K562 (cell line): Measurements from ENCODE around the gene MESP1. TPM values are rescaled to one million over a fixed set of nuclear protein-coding genes. Genes with fewer than 3 reads are reported as not detected.

Experiments used
- ATAC-seq: fragments of 200-7000 bp; cut with Tn5 transposase; 3 replicates; pipeline ENCODE4 v1.9.1; 2020; ENCODE audit warnings: moderate library complexity
- BruUV-seq: library from RNA; stranded (reverse); fragments of 400-500 nt; replicated peaks from 2 replicates; lab custom pipeline; 2021; lab: Mats Ljungman, UMichigan
- CTCF ChIA-PET: fragments of 300-600 bp; formaldehyde crosslinking; extraction: SDS; loops from one replicate; lab custom pipeline; 2021; ENCODE audit warnings: low intra/inter-chr PET ratio; lab: Yijun Ruan, JAX
- POLR2A ChIA-PET: fragments of 300-600, 350-650 bp; sonication (Branson Sonifier 250); formaldehyde crosslinking; extraction: SDS; loops from one replicate; lab custom pipeline; 2021; ENCODE audit warnings: antibody characterized with exemption, inconsistent platforms; lab: Yijun Ruan, JAX
- DNase-seq, 4 experiments: peaks; one replicate each; pipeline versions ENCODE4 v3.0.0 to v3.0.0-alpha.2; 2011 to 2018; ENCODE audit warnings: low spot score in 3 of 4, mixed read lengths in 3 of 4; ENCODE audit errors: extremely low read depth in 1 of 4
- FAIRE-seq: peaks from 2 replicates; lab custom pipeline; 2011; peaks lifted over from hg19 to GRCh38; lab: Jason Lieb, UNC
- H2AFZ ChIP-seq: 2 replicates; pipeline ENCODE4 v1.6.0; 2011; ENCODE audit warnings: low read depth, low read length, control low read depth, inconsistent platforms
- H3K27ac ChIP-seq: fragments of 200-600 bp; 3 replicates; pipeline ENCODE4 v1.8.0; 2011; ENCODE audit warnings: low read depth, mild to moderate bottlenecking, control low read depth, inconsistent platforms, low read length, moderate library complexity, mixed read lengths; ENCODE audit errors: extremely low read depth
- H3K27me3 ChIP-seq, 2 experiments: fragments of 300-600 bp in 1 of 2; 2 replicates in 1 of 2; 3 replicates in 1 of 2; pipeline versions ENCODE4 v1.6.0 to v1.8.0; 2011; ENCODE audit warnings: inconsistent platforms in 2 of 2, low read length in 2 of 2, mild to moderate bottlenecking in 1 of 2, mixed read lengths in 1 of 2, moderate library complexity in 1 of 2; ENCODE audit not compliant: control insufficient read depth in 2 of 2, insufficient read depth in 2 of 2
- H3K36me3 ChIP-seq: fragments of 300-600 bp; 3 replicates; pipeline ENCODE4 v1.8.0; 2011; ENCODE audit warnings: mild to moderate bottlenecking, low read length, inconsistent platforms; ENCODE audit not compliant: control insufficient read depth, insufficient read depth
- H3K4me1 ChIP-seq, 2 experiments: fragments of 200-600 bp in 1 of 2; replicated peaks in 1 of 2; 2 replicates in 1 of 2; 3 replicates in 1 of 2; pipeline versions ENCODE4 v1.5.1 to v1.8.0; 2011; ENCODE audit warnings: inconsistent platforms in 2 of 2, low read length in 2 of 2, mild to moderate bottlenecking in 1 of 2, mixed read lengths in 1 of 2, moderate library complexity in 1 of 2; ENCODE audit not compliant: control insufficient read depth in 2 of 2, insufficient read depth in 2 of 2
- H3K4me2 ChIP-seq: 2 replicates; pipeline ENCODE4 v1.6.1; 2011; ENCODE audit warnings: low read length, control low read depth, inconsistent platforms, mixed read lengths; ENCODE audit not compliant: insufficient read depth
- H3K4me3 ChIP-seq: fragments of 200-600 bp; sonication (generic), shearing (Covaris generic); 2 replicates; pipeline ENCODE4 v1.5.1; 2016; ENCODE audit warnings: control low read depth, inconsistent platforms
- H3K79me2 ChIP-seq: fragments of 200-600 bp; 3 replicates; pipeline ENCODE4 v1.8.0; 2011; ENCODE audit warnings: low read length, inconsistent platforms; ENCODE audit not compliant: control insufficient read depth, insufficient read depth
- H3K9ac ChIP-seq, 2 experiments: 2 replicates each; pipeline versions ENCODE4 v1.6.0 to v1.6.1; 2011; ENCODE audit warnings: low read depth in 2 of 2, low read length in 2 of 2, control low read depth in 1 of 2, inconsistent platforms in 1 of 2, mild to moderate bottlenecking in 1 of 2, mixed read lengths in 1 of 2; ENCODE audit not compliant: insufficient read depth in 1 of 2
- H3K9me1 ChIP-seq: one replicate; pipeline ENCODE4 v1.6.0; 2011; ENCODE audit warnings: inconsistent platforms, mild to moderate bottlenecking, low read length, moderate library complexity; ENCODE audit not compliant: control insufficient read depth, insufficient read depth
- H3K9me3 ChIP-seq: replicated peaks from 2 replicates; pipeline ENCODE4 v1.5.1; 2011; ENCODE audit warnings: low read depth, low read length, inconsistent platforms; ENCODE audit not compliant: control insufficient read depth, insufficient read depth
- H4K20me1 ChIP-seq: replicated peaks from 2 replicates; pipeline ENCODE4 v1.6.1; 2011; ENCODE audit warnings: low read length, inconsistent platforms, mixed read lengths; ENCODE audit not compliant: control insufficient read depth, insufficient read depth
- ARNT ChIP-seq, 2 experiments: fragments of 450-650 bp; IDR thresholded peaks; 2 replicates each; pipeline ENCODE4 v1.6.1; 2016; ENCODE audit warnings: mild to moderate bottlenecking in 1 of 2
- ASH1L ChIP-seq: fragments of 450-650 bp; IDR thresholded peaks from 2 replicates; pipeline ENCODE4 v1.6.1; 2018; ENCODE audit warnings: borderline replicate concordance, mild to moderate bottlenecking, low read depth; ENCODE audit not compliant: partially characterized antibody
- HDAC2 ChIP-seq: fragments of 450-650 bp; IDR thresholded peaks from 2 replicates; pipeline ENCODE4 v1.6.1; 2016; ENCODE audit warnings: mild to moderate bottlenecking
- HDAC6 ChIP-seq: IDR thresholded peaks from 2 replicates; pipeline ENCODE4 v1.6.1; 2012; ENCODE audit warnings: low read depth, mild to moderate bottlenecking, control low read depth, inconsistent platforms, low read length, moderate library complexity
- KAT8 ChIP-seq: fragments of 450-650 bp; IDR thresholded peaks from 2 replicates; pipeline ENCODE4 v1.6.1; 2016; ENCODE audit warnings: low read depth, mild to moderate bottlenecking
- MBD2 ChIP-seq: sonication (generic); IDR thresholded peaks from 2 replicates; pipeline ENCODE4 v1.6.1; 2016; ENCODE audit warnings: low read depth, borderline replicate concordance
- PRMT5 ChIP-seq: sonication (generic); formaldehyde crosslinking; IDR thresholded peaks from 2 replicates; pipeline ENCODE4 v1.5.0; 2020; ENCODE audit warnings: missing genetic modification reagents
- SMC3 ChIP-seq: conservative IDR thresholded peaks from 2 replicates; pipeline ENCODE4 v1.6.1; 2011; ENCODE audit warnings: low read depth, low read length, improper control_type of control experiment; ENCODE audit not compliant: insufficient read depth
- TEAD2 ChIP-seq: fragments of 450-650 bp; IDR thresholded peaks from 2 replicates; pipeline ENCODE4 v1.6.1; 2016; ENCODE audit warnings: missing genetic modification characterization, control low read depth, missing compliant biosample characterization
- ZBTB7A ChIP-seq: IDR thresholded peaks from 2 replicates; pipeline ENCODE4 v1.6.1; 2011; ENCODE audit warnings: low read depth, mild to moderate bottlenecking, low read length, moderate library complexity, borderline replicate concordance; ENCODE audit not compliant: control insufficient read depth
- ZFP1 ChIP-seq: fragments of 450-650 bp; formaldehyde crosslinking; IDR thresholded peaks from 2 replicates; pipeline ENCODE4 v1.4.0; 2020; ENCODE audit warnings: mild to moderate bottlenecking, mixed read lengths
- ZKSCAN3 ChIP-seq: fragments of 250-450 bp; sonication (Bioruptor Pico); IDR thresholded peaks from 2 replicates; pipeline ENCODE4 v1.4.0; 2020
- ZNF174 ChIP-seq: fragments of 250-450 bp; sonication (Bioruptor Pico); IDR thresholded peaks from 2 replicates; pipeline ENCODE4 v1.4.0; 2020; ENCODE audit warnings: mild to moderate bottlenecking
- ZNF232 ChIP-seq: sonication (generic); formaldehyde crosslinking; IDR thresholded peaks from 2 replicates; pipeline ENCODE4 v1.8.0; 2022; ENCODE audit warnings: mild to moderate bottlenecking, missing genetic modification reagents
- ZNF583 ChIP-seq: fragments of 250-450 bp; sonication (Bioruptor Pico); IDR thresholded peaks from 2 replicates; pipeline ENCODE4 v1.4.0; 2020
- ZNF79 ChIP-seq: fragments of 250-450 bp; sonication (Bioruptor Pico); IDR thresholded peaks from 2 replicates; pipeline ENCODE4 v1.4.0; 2020; ENCODE audit warnings: low read depth, mild to moderate bottlenecking, moderate library complexity
- WGBS: fragments of 100-300 bp; shearing (Covaris generic); methylation state at CpG from one replicate; pipeline ENCODE4 v1.1.6; 2016; ENCODE audit warnings: low coverage, mixed read lengths; ENCODE audit not compliant: insufficient coverage; ENCODE audit errors: missing lambda C conversion rate; 5-methylcytosine and 5-hydroxymethylcytosine counted together
- in situ Hi-C: fragments of 300-500 bp; cut with MboI; formaldehyde crosslinking; loops from 4 replicates; pipeline ENCODE4 v1.15.0; 2018; ENCODE audit warnings: inconsistent platforms, mixed read lengths
- intact Hi-C: fragments of 100-400 bp; cut with micrococcal nuclease; formaldehyde crosslinking; loops from 2 replicates; pipeline ENCODE4 v1.14.2; 2022
- polyA plus RNA-seq, 8 experiments: library from polyadenylated mRNA; depleted of rRNA in 4 of 8; stranded (reverse) in 5 of 8; unstranded in 3 of 8; fragments of >200 nt; fragmentation: Nextera tagmentation in 2 of 8; fragmentation: Illumina TruSeq in 1 of 8; extraction: Ambion mirVana in 2 of 8; extraction: Trizol in 1 of 8; gene quantifications; 2 replicates each; pipeline versions ENCODE4 v1.2.1 to v1.2.3, GENCODE V29; 2011 to 2014; ENCODE audit warnings: inconsistent platforms in 1 of 8, missing spikeins in 1 of 8
- total RNA-seq, 7 experiments: library from RNA; depleted of rRNA in 6 of 7; stranded (reverse); fragments of >200 nt in 6 of 7; fragmentation: Illumina TruSeq in 2 of 7; extraction: Trizol in 2 of 7; gene quantifications; 2 replicates each; pipeline versions ENCODE4 v1.2.1 to v1.2.3, GENCODE V29; 2011 to 2021; ENCODE audit warnings: low replicate concordance in 1 of 7
- TF ChIP-seq, protein P1 (sequence below): IDR thresholded peaks from 2 replicates; pipeline ENCODE4 v1.6.1; 2011; ENCODE audit warnings: borderline replicate concordance, low read depth, mild to moderate bottlenecking, moderate library complexity, low read length; ENCODE audit not compliant: insufficient read depth, poor library complexity, severe bottlenecking
- TF ChIP-seq, protein P2 (sequence below): fragments of 250-450 bp; sonication (Bioruptor Pico); IDR thresholded peaks from 2 replicates; pipeline ENCODE4 v1.5.0; 2022; ENCODE audit warnings: mild to moderate bottlenecking

Gene MESP1
- total and polyA plus RNA-seq, 9 of the 15 experiments (the other 6 are each of a cell fraction or from before 2014, with no cell fraction given) = 0.14 to 1.1 (median 0.36) TPM; not detected in 4

- H3K4me3 ChIP-seq = no peak overlapping the region
- in situ Hi-C loops (no loop called here), intact Hi-C loops (loop anchor here (5.0 kb wide), 2 partner anchors 60 to 130 kb away; partner anchors contain the start of gene AP3S2)
- no peak overlapping the region for H2AFZ ChIP-seq
- BruUV-seq = no TSS peak
- no peak for FAIRE-seq
- H3K4me2 ChIP-seq = no peak overlapping the region
- no peak overlapping the region for H3K27ac ChIP-seq
- H3K79me2 ChIP-seq = no peaks in the 10 kb centered on the region
- WGBS = 68% methylated on average over 5 of the region's 5 CpGs
- CTCF ChIA-PET = interaction anchor here (3.6 kb wide), 1 partner anchor 113 kb away, joined by 28 read pairs; no protein-coding TSS in a partner anchor
- H3K9me3 ChIP-seq = no peaks in the 10 kb centered on the region
- H3K36me3 ChIP-seq = no peaks in the 10 kb centered on the region
- no peaks in the 10 kb centered on the region for H4K20me1 ChIP-seq
- no peak for DNase-seq
- no peaks in the 10 kb centered on the region for H3K9me1 ChIP-seq
- ATAC-seq = no peak
- H3K4me1 ChIP-seq = peaks cover 13 to 29% of the 10 kb centered on the region in 2 experiments
- no peaks in the 10 kb centered on the region for H3K27me3 ChIP-seq
- H3K9ac ChIP-seq = peak overlapping the region in 1 of 2 experiments; percentile 41; a peak in 1 of 4 replicates
- POLR2A ChIA-PET = interaction anchor here (0.8 to 1.4 kb wide), 5 partner anchors 9 to 132 kb away, joined by 3 to 4 read pairs (median 4); partner anchors contain the start of gene AP3S2
- TF ChIP-seq, protein P1, sequence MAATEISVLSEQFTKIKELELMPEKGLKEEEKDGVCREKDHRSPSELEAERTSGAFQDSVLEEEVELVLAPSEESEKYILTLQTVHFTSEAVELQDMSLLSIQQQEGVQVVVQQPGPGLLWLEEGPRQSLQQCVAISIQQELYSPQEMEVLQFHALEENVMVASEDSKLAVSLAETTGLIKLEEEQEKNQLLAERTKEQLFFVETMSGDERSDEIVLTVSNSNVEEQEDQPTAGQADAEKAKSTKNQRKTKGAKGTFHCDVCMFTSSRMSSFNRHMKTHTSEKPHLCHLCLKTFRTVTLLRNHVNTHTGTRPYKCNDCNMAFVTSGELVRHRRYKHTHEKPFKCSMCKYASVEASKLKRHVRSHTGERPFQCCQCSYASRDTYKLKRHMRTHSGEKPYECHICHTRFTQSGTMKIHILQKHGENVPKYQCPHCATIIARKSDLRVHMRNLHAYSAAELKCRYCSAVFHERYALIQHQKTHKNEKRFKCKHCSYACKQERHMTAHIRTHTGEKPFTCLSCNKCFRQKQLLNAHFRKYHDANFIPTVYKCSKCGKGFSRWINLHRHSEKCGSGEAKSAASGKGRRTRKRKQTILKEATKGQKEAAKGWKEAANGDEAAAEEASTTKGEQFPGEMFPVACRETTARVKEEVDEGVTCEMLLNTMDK = no peak
- TF ChIP-seq TEAD2 (no peak), ZBTB7A (no peak), KAT8 (no peak), PRMT5 (CRISPR knock-in tag) (no peak), ASH1L (no peak), MBD2 (no peak), HDAC6 (no peak), ZNF79 (CRISPR knock-in tag) (no peak), ZFP1 (CRISPR knock-in tag) (no peak), ZNF232 (no peak), HDAC2 (no peak), ZNF174 (no peak), ARNT (IDR thresholded peaks at IDR 0.05) (no peak), ZKSCAN3 (CRISPR knock-in tag) (no peak), ZNF583 (CRISPR knock-in tag) (no peak), SMC3 (no peak)
- TF ChIP-seq, protein P2, sequence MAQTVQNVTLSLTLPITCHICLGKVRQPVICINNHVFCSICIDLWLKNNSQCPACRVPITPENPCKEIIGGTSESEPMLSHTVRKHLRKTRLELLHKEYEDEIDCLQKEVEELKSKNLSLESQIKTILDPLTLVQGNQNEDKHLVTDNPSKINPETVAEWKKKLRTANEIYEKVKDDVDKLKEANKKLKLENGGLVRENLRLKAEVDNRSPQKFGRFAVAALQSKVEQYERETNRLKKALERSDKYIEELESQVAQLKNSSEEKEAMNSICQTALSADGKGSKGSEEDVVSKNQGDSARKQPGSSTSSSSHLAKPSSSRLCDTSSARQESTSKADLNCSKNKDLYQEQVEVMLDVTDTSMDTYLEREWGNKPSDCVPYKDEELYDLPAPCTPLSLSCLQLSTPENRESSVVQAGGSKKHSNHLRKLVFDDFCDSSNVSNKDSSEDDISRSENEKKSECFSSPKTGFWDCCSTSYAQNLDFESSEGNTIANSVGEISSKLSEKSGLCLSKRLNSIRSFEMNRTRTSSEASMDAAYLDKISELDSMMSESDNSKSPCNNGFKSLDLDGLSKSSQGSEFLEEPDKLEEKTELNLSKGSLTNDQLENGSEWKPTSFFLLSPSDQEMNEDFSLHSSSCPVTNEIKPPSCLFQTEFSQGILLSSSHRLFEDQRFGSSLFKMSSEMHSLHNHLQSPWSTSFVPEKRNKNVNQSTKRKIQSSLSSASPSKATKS (CRISPR knock-in tag) = no peak
Observed at GRCh38 chr15:89761929-89762328, 10.9 kb upstream of the MESP1 start.
